Measurements from ENCODE around the gene CAMTA1. TPM values are rescaled to one million over a fixed set of nuclear protein-coding genes. Genes with fewer than 3 reads are reported as not detected.

CAMTA1 gene
- total and polyA plus RNA-seq, 2 experiments from 2014 or later, result 89.0 to 145 TPM

- DNase-seq (ENCODE audit: low spot score), result no peak
- Histone ChIP-seq H3K36me3 (replicated peaks; ENCODE audit: insufficient read depth, low read depth) (no peaks in the 10 kb centered on the region), H3K4me2 (no peak overlapping the region), H3K79me2 (no peaks in the 10 kb centered on the region), H3K27ac (no peak overlapping the region), H3K9me3 (ENCODE audit: low read depth) (no peaks in the 10 kb centered on the region), H3K9me2 (replicated peaks; ENCODE audit: insufficient read depth) (no peaks in the 10 kb centered on the region), H3K27me3 (peaks cover 3% of the 10 kb centered on the region), H4K20me1 (ENCODE audit: insufficient read depth, poor library complexity, severe bottlenecking) (no peaks in the 10 kb centered on the region), H3K4me1 (ENCODE audit: insufficient read depth) (no peaks in the 10 kb centered on the region), H3K4me3 (no peak overlapping the region), H2AFZ (no peak overlapping the region)
- TF ChIP-seq CTCF (IDR thresholded peaks at IDR 0.05; ENCODE audit: poor library complexity), result no peak
- TF ChIP-seq EZH2phosphoT487 (IDR thresholded peaks at IDR 0.05; ENCODE audit: low read depth, severe bottlenecking, unreplicated experiment), result no peak
- TF ChIP-seq EZH2 (IDR thresholded peaks at IDR 0.05; ENCODE audit: borderline replicate concordance), result no peak
- WGBS (ENCODE audit: low lambda C conversion rate, missing lambda C conversion rate), result 78% methylated on average over 2 of the region's 2 CpGs
These were observed 319.1 kb downstream of the CAMTA1 start for GRCh38 chr1:7104339-7104738.

GRCh38 chr1:7105269-7105668 lies 320.0 kb downstream of the CAMTA1 start:
- Histone ChIP-seq H4K20me1 (ENCODE audit: insufficient read depth, poor library complexity, severe bottlenecking) (no peaks in the 10 kb centered on the region), H3K4me3 (no peak overlapping the region), H3K27me3 (no peaks in the 10 kb centered on the region), H3K27ac (no peak overlapping the region), H2AFZ (no peak overlapping the region), H3K9me2 (replicated peaks; ENCODE audit: insufficient read depth) (no peaks in the 10 kb centered on the region), H3K79me2 (no peaks in the 10 kb centered on the region), H3K4me1 (ENCODE audit: insufficient read depth) (no peaks in the 10 kb centered on the region), H3K9me3 (ENCODE audit: low read depth) (no peaks in the 10 kb centered on the region), H3K36me3 (replicated peaks; ENCODE audit: insufficient read depth, low read depth) (no peaks in the 10 kb centered on the region), H3K4me2 (no peak overlapping the region)
- 72% methylated on average over 7 of the region's 7 CpGs for WGBS (ENCODE audit: low lambda C conversion rate, missing lambda C conversion rate)
- DNase-seq (ENCODE audit: low spot score), result no peak
- TF ChIP-seq EZH2 (IDR thresholded peaks at IDR 0.05; ENCODE audit: borderline replicate concordance) (no peak), CTCF (IDR thresholded peaks at IDR 0.05; ENCODE audit: poor library complexity) (no peak), EZH2phosphoT487 (IDR thresholded peaks at IDR 0.05; ENCODE audit: low read depth, severe bottlenecking, unreplicated experiment) (no peak)

- Histone ChIP-seq H3K9me3 (ENCODE audit: low read depth) (no peaks in the 10 kb centered on the region), H4K20me1 (ENCODE audit: insufficient read depth, poor library complexity, severe bottlenecking) (no peaks in the 10 kb centered on the region), H3K4me1 (ENCODE audit: insufficient read depth) (no peaks in the 10 kb centered on the region), H3K4me3 (no peak overlapping the region), H2AFZ (no peak overlapping the region), H3K9me2 (replicated peaks; ENCODE audit: insufficient read depth) (no peaks in the 10 kb centered on the region), H3K27me3 (no peaks in the 10 kb centered on the region), H3K36me3 (replicated peaks; ENCODE audit: insufficient read depth, low read depth) (no peaks in the 10 kb centered on the region), H3K4me2 (no peak overlapping the region), H3K27ac (no peak overlapping the region), H3K79me2 (no peaks in the 10 kb centered on the region)
- TF ChIP-seq EZH2 (IDR thresholded peaks at IDR 0.05; ENCODE audit: borderline replicate concordance) (no peak), EZH2phosphoT487 (IDR thresholded peaks at IDR 0.05; ENCODE audit: low read depth, severe bottlenecking, unreplicated experiment) (no peak), CTCF (IDR thresholded peaks at IDR 0.05; ENCODE audit: poor library complexity) (no peak)
- 86% methylated on average over 15 of the region's 15 CpGs for WGBS (ENCODE audit: low lambda C conversion rate, missing lambda C conversion rate)
- no peak for DNase-seq (ENCODE audit: low spot score)
These were observed 321.3 kb downstream of the CAMTA1 start for GRCh38 chr1:7106442-7107108.

Measured in hepatocyte (in vitro differentiated cells).